ENCODE results near the gene CYP27C1. TPM values are rescaled to one million over a fixed set of nuclear protein-coding genes. Genes with fewer than 3 reads are reported as not detected.

The CYP27C1 gene
- total and polyA plus RNA-seq, 12 donors: 0.11 to 0.97 (median 0.22) TPM; not detected in 3

DNA sequence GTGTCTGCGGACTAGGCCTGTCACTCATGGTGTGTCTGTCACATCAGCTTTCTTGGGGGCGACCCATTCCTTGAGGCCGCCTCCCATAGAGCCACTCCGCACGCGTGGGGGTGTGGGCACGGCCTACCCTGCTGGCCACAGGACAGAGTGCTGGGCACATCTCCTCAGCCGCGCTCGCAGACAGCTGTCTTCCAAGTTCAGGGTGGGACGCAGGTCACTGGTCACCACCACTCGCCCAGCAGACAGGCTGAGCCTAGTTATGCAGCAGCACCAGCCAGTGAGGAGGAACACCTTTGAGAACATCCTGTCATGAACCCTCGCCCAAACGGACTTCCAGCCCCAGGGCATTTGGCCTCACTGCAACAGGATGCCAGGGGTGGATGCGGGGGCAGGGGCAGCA, 82.4 kb downstream of the CYP27C1 start:
- WGBS, 4 donors: 87 to 92% (median 91%) methylated on average over 10 to 15 of the region's 15 CpGs
- peak in 2 of 7 donors; percentile 12 to 36 for DNase-seq

GRCh38 chr2:127137225-127137624, 82.9 kb downstream of the CYP27C1 start:
- 90 to 93% (median 92%) methylated on average over 7 to 12 of the region's 12 CpGs for WGBS, 4 donors
- DNase-seq: peak in 2 of 7 donors; percentile 21 to 40
- H3K9me3 ChIP-seq (replicated peaks in 1 of 3): no peaks in the 10 kb centered on the region
- intact Hi-C loops (cut with DNase I): no loop called here
- no peak overlapping the region for H3K4me3 ChIP-seq
- no peaks in the 10 kb centered on the region for H3K27me3 ChIP-seq
- H3K36me3 ChIP-seq (replicated peaks in 1 of 2): no peaks in the 10 kb centered on the region
- TF ChIP-seq POLR2A (IDR thresholded peaks at IDR 0.05): no peak
- TF ChIP-seq, protein P1, sequence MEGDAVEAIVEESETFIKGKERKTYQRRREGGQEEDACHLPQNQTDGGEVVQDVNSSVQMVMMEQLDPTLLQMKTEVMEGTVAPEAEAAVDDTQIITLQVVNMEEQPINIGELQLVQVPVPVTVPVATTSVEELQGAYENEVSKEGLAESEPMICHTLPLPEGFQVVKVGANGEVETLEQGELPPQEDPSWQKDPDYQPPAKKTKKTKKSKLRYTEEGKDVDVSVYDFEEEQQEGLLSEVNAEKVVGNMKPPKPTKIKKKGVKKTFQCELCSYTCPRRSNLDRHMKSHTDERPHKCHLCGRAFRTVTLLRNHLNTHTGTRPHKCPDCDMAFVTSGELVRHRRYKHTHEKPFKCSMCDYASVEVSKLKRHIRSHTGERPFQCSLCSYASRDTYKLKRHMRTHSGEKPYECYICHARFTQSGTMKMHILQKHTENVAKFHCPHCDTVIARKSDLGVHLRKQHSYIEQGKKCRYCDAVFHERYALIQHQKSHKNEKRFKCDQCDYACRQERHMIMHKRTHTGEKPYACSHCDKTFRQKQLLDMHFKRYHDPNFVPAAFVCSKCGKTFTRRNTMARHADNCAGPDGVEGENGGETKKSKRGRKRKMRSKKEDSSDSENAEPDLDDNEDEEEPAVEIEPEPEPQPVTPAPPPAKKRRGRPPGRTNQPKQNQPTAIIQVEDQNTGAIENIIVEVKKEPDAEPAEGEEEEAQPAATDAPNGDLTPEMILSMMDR (IDR thresholded peaks at IDR 0.05): no peak
- peaks cover 0 to 5% of the 10 kb centered on the region in 2 donors for H3K4me1 ChIP-seq (replicated peaks in 1 of 2)
- H3K27ac ChIP-seq: no peak overlapping the region

More for the DNA sequence above, 82.4 kb downstream of the CYP27C1 start:
- Histone ChIP-seq H3K27ac (no peak overlapping the region), H3K36me3 (replicated peaks in 1 of 2) (no peaks in the 10 kb centered on the region), H3K27me3 (no peaks in the 10 kb centered on the region), H3K9me3 (replicated peaks in 1 of 3) (no peaks in the 10 kb centered on the region), H3K4me1 (replicated peaks in 1 of 2) (peaks cover 0 to 5% of the 10 kb centered on the region in 2 donors), H3K4me3 (no peak overlapping the region)
- no peak for TF ChIP-seq POLR2A (IDR thresholded peaks at IDR 0.05)
- TF ChIP-seq, protein P1 (IDR thresholded peaks at IDR 0.05): no peak
- intact Hi-C loops (cut with DNase I): no loop called here

GRCh38 chr2:127134833-127135830, 85.0 kb downstream of the CYP27C1 start:
- DNase-seq: peak in 2 of 7 donors; percentile 16 to 54
- H3K27ac ChIP-seq: peak overlapping the region in 2 of 5 donors; percentile 20 to 44
- peaks cover 0 to 5% of the 10 kb centered on the region in 2 donors for H3K4me1 ChIP-seq (replicated peaks in 1 of 2)
- no peaks in the 10 kb centered on the region for H3K36me3 ChIP-seq (replicated peaks in 1 of 2)
- H3K27me3 ChIP-seq: no peaks in the 10 kb centered on the region
- 76 to 82% (median 79%) methylated on average over 10 to 15 of the region's 15 CpGs for WGBS, 4 donors
- no peak overlapping the region for H3K4me3 ChIP-seq
- intact Hi-C loops (cut with DNase I): no loop called here
- H3K9me3 ChIP-seq (replicated peaks in 1 of 3): no peaks in the 10 kb centered on the region
- no peak for TF ChIP-seq POLR2A (IDR thresholded peaks at IDR 0.05)
- TF ChIP-seq, protein P1 (IDR thresholded peaks at IDR 0.05): no peak

DNA sequence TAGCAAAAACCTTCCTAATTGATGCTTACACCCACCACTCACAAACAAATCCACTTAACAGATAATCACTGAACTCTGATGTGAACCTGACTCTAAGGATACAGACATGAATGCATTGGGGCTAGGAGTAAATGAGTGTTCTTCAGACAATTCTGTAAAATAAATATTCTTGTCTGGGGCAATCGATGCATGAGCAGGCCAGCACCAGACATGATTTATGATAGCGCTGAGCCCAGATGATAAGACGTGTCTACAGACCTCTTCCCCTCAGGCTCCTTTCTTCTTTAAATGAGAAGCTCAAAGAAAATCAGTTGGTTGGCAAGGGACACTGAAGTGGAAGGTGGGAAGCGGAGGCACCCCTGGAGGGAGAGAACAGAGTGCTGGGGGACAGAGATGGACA, 85.9 kb downstream of the CYP27C1 start:
- Histone ChIP-seq H3K9me3 (replicated peaks in 1 of 3) (no peaks in the 10 kb centered on the region), H3K4me3 (no peak overlapping the region), H3K27me3 (no peaks in the 10 kb centered on the region), H3K27ac (no peak overlapping the region), H3K4me1 (replicated peaks in 1 of 2) (peaks cover 0 to 5% of the 10 kb centered on the region in 2 donors), H3K36me3 (replicated peaks in 1 of 2) (no peaks in the 10 kb centered on the region)
- DNase-seq: peak in 1 of 7 donors; percentile 31
- TF ChIP-seq, protein P1 (IDR thresholded peaks at IDR 0.05): no peak
- no peak for TF ChIP-seq POLR2A (IDR thresholded peaks at IDR 0.05)
- intact Hi-C loops (cut with DNase I): no loop called here
- 63 to 71% (median 66%) methylated on average over 4 of the region's 4 CpGs for WGBS, 4 donors

All from adrenal gland (tissue), 12 donors.